ENCODE results near the gene SYCE3.
"Not testable (repeated sequence)": the region's sequence is repeated elsewhere in the genome, so short reads cannot be mapped to it uniquely, and the experiment has no call there.

SYCE3 gene

DNA sequence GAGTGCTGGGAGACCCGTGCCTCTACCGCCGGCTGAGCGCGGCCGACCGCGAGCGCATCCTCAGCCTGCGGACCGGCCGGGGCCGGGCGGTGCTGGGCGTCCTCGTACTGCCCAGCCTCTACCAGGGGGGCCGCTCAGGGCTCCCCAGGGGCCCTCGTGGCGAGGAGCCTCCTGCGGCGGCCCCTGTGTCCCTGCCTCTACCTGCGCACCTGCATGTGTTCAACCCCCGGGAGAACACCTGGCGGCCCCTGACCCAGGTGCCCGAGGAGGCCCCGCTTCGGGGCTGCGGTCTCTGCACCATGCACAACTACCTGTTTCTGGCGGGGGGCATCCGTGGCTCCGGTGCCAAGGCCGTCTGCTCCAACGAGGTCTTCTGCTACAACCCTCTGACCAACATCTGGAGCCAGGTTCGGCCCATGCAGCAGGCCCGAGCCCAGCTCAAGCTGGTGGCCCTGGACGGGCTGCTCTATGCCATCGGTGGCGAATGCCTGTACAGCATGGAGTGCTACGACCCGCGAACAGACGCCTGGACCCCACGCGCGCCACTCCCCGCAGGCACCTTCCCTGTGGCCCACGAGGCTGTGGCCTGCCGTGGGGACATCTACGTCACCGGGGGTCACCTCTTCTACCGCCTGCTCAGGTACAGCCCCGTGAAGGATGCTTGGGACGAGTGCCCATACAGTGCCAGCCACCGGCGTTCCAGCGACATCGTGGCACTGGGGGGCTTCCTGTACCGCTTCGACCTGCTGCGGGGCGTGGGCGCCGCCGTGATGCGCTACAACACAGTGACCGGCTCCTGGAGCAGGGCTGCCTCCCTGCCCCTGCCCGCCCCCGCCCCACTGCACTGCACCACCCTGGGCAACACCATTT lies 13.6 kb downstream of the SYCE3 start:
- no peak for DNase-seq (ENCODE audit: low read depth)

DNA sequence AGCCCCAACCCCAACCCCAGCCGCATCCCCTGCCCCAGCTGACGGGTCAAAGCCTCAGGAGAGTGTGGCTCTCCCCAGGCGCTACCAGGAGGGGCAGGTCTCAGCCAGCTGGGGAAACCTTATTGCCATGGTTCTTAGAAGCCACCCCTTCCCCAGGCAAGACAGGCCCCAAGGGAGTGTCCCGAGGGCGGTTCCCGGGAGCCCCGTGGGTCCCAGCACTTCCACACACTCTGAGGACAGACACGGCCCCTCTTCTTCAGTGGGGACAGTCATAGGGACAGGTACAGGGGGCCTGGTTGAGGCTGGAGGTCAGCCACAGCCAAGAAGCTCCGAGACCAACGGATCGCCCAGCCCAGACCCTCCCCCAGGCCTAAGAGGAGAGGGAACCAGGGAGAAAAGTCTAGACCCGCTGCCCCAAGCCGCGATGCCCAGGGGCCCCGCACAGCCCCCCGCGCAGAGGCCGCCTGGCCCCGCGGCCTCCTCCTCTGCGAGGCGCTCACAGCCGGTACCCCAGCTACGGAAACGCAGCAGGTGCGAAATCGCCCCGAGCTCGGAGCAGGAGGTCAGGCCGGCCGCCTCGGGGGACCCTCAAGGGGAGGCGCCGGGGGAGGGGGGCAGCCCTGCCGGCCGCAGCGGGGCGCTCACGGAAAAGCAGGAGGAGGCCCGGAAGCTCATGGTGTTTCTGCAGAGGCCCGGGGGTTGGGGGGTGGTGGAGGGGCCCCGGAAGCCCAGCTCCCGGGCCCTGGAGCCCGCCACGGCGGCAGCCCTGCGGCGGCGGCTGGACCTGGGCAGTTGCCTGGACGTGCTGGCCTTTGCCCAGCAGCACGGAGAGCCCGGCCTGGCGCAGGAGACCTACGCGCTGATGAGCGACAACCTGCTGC lies 14.4 kb downstream of the SYCE3 start:
- no peak for DNase-seq (ENCODE audit: low read depth)

DNA sequence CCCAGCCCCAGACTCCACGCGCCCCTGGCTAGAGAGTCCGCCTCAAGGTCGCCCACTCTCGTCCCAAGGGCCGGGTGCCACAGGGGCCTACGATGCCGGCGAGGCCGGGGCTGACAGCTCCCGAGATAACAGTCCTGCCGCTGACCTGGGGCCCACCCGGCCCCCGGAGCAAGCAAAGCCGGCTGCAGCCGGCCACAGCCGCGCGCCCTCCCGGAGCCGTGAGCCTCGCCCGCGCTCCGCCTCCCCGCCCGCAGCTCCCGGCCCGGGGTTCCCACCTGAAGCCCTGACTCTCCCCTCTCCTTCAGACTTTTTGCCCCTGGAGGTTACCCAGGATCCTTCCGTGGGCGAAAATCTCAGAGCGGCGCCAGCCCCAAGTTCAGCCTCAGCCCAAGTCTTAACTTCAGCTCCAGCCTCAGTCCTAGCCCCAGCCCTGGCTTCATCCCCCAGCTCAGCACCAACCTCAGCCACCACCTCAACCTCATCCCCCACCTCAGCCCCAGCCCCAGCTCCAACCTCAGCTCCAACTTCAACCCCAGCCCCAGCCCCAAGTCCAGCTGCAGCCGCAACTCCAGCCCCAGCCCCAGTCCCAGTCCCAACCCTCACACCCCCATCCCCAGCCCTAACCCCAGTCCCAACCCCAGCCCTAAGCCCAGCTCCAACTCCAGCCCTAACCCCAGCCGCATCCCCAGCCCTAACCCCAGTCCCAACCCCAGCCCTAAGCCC lies 15.3 kb downstream of the SYCE3 start:
- DNase-seq (ENCODE audit: low read depth) = no peak

DNA sequence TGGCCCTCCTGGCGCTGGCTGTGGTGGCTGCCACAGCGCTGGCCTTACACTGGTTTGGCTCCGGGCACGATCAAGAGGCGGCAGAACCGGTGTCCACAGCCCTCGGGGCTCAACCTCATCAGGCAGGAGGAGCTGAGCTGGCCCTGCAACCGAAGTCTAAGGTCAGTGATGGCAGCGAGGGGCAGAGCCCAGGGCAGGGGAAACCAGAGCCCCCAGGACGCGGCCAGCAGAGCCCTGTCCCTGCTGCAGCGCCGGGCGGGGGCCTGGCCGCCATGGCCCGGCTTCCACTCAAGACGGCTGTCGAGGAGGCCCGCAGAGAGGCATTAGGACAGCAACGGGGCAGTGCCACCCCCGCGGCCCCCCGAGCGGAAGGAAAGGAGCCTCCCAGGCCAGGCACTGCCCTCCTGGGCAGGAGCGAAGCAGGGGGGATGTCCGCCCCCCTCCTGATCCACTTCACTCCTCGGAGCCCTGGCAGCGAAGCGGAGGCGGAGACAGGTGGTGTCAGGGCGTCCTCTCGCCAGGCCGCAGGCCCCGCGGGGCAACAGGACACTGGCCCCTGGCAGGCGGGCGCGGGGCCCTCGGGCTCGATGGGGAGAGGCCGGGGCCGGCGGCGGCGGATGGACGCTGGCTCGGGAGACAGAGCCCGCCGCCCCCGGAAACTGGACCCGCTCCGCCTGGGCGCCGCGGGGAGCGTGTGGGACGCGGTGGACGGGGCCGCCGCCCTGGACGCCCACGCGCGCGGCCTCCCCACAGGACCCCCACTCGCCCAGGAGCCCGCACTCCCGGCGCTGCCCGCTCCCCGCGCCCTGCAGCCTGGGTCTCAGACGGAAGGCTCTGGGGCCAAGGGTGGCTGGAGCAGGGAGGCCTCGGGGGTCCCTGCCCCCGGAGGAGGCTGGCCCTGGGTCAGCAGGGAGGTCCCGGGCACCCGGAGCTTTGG lies 16.1 kb downstream of the SYCE3 start:
- DNase-seq (ENCODE audit: low read depth) = no peak

DNA sequence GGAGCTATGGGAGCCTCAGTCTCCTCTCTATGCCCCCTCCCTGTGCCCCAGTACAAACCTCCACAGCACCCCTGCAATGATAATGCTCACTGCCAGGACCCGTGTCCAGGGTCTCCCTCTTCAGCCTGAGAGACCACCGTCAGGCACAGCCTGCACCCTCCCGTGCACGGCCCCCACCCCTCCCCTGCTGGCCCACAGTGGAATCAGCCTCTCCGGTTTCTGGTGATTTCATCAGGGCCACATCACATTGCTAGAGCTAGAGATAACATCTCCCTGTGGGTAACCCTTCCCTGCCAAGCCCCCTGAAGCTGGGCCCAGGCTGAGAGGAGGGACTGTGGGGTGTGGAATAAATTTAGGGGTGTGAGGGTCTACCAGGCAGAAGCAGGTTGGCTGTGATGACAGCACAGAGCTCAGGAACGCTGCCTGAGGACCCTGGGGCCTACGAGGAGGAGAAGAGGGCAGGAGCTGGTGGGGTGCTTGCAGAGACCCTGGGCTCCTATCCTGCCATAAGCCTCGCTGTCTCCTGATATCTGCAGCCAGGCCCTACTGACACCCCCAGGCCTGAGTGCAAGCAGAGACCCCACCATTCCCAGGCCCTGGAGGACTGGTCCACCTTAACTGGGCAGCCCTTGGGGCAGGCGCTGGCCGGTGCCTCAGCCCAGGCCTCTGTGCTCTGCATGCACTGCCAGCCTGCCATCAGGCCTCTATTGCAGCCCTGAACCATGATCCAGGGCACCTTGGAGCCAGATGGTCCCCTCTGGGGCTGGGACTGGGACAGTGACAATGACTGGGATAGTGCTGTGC lies 17.0 kb downstream of the SYCE3 start, which contains the start of gene KLHDC7B:
Gene KLHDC7B (plus strand): TSS at position 378 of the 804 bp plus-strand sequence. CDS start 345 bp downstream, at position 723.
- no peak for DNase-seq (ENCODE audit: low read depth)

DNA sequence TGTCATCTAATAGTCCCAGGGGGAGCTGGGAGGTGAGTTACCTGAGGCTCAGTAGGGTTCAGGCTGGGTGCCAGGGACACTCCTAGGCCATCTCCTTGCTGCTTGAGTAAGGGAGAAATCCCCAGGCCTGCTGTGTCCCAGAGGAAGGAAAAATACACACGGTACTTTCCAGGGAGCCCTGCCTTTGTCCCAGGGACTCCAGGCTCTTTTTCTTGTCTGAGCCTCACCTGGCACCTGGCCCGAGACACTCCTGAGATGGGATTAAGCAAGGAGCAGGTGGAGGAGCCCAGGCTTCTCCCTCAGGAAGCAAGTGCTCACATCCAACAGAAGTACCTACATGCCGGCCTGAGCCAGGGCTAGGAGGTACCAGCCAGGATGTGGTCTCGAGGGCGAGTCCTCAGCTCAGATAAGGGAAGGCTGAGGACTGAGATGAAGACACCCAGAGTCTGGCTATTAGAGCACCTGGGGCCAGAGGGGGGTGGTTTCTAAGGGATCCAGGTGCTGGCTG lies 17.9 kb downstream of the SYCE3 start:
- no peak for DNase-seq (ENCODE audit: low read depth)

DNA sequence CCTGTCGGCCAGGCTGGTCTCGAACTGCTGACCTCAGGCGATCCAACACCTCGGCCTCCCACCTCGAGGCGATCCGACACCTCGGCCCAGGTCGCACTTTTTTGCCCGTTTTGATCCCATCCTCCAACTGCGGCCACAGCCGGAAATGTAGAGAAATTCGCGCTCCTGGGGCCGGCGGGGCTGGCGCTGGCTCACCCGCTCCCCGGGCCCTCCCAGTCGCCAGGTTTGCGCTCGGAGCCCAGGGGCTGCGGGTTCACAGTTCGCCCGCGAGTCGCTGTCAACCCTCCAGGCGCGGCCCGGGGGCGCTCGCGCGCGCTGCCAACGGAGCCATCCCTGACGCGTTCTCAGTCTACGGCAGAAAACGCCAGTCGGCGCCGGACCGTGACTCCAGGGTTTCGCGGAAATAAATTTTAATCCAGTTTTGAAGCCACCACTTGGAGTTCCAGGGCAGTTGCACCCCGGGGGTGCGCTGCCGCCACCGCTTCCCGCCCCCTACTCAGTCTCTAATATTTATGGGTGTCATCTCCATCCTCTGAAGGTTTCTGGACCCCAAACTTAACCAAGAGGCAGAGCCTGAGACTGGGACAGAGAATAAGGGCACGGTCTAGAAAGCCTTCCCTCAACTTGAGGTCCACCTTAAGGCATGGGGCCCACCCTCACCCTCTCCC lies 18.5 kb downstream of the SYCE3 start:
- DNase-seq (ENCODE audit: low read depth) = peak; percentile 86

DNA sequence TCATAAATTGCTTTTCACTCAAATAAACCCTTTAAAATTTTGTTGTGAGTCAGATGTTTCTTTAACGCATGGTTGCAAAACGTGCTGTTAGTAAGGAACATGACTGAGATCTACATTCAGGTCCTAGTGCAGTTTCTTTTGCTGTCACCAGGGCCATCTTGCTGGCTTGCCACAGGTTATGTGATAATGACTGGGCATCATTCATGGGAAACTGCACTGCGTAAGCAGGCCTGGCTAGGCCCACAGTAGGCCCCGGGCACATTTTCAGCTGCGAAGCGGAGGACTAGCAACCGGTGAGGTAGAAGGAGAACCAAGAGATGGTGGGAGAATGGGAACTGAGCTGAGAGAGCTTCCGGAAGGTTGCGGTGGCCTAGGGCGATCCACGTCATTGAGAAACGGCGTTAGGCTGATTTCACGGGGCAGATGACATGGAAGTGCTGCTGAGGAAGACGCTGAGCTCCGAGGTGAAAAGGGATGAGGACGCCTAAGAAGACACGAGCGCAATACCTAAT lies 20.2 kb downstream of the SYCE3 start:
- peak; percentile 56 for DNase-seq (ENCODE audit: low read depth)

DNA sequence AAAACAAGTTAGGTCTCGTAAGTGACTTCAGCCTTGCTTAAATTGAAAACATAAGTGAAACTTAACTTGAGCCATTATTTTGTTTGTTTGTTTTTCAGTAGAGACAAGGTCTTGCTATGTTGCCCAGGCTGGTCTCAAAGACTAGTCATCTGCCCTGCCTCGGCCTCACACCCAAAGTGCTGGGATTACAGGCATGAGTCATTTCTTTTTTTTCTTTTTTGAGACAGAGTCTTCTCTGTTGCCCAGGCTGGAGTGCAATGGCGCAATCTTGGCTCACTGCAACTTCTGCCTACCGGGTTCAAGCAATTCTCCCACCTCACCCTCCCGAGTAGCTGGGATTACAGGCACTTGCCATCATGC lies 21.1 kb downstream of the SYCE3 start:
- not testable (repeated sequence) for DNase-seq (ENCODE audit: low read depth)

DNA sequence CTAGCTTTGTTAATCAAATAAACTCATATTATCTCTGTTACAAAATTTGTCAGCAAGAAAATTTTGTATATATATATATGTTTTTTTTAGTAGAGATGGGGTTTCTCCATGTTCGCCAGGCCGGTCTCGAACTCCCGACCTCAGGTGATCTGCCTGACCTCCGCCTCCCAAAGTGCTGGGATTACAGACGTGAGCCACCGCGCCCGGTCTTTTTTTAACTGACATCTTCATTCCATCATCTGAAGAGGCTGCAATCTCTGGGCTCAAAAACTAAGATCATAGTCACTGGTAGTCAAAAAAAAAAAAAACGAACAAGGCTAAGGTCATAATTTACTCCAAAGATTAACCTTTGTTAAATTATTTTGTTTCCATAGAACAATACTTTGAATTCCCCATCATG lies 22.3 kb downstream of the SYCE3 start:
- no peak for DNase-seq (ENCODE audit: low read depth)

DNA sequence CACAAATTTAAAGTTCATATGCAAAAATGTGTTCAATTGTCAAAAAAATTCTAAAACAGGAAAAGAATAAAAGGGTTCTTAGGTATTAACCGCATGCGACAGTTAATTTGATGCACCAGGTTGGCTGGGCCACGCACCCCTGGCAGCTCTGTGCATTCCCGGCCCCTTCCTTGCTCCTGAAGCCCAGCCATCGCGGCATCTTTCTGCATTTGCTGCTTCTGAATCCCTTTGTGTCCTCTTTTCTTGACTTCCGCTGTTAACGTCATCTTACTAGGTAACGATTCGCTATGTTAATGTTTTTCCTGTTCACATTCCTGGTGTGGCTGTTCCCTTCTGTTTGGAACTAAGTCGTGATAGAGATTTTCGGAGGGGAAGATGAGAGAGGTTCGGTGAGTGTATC lies 25.0 kb downstream of the SYCE3 start:
- no peak for DNase-seq (ENCODE audit: low read depth)

DNA sequence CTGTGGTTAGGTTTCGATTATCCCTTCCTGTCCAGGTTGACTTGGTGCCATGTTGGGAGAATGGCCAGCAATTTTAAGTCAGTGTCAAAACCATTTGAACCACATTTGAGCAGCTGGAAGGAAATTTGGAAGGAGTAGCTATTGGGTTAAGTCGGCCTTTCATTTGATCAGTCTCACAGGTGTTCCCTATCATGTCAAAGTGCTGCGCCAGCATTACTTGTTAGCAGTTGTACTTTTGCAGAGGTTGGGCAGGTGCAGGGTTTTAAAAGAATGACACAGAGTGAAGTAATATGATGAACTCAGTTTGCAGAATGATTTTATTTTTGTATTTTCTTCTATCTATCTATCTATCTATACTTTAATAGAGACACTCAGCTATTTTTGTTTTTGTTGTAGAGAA lies 26.5 kb downstream of the SYCE3 start:
- DNase-seq (ENCODE audit: low read depth) = no peak

DNA sequence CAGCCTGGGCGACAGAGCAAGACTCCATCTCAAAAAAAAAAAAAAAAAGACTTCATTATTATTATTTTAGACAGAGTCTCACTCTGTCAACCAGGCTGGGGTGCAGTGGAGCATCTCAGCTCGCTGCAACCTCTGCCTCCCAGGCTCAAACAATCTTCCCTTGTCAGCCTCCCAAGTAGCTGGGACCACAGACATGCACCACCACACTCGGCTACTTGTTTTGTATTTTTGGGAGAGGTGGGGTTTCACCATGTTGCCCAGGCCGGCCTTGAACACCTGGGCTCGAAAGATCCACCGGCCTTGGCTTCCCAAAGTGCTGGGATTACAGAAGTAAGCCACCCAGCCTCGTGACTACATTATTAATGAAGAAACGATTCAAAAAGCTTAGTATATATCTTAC lies 27.6 kb downstream of the SYCE3 start:
- DNase-seq (ENCODE audit: low read depth) = no peak

DNA sequence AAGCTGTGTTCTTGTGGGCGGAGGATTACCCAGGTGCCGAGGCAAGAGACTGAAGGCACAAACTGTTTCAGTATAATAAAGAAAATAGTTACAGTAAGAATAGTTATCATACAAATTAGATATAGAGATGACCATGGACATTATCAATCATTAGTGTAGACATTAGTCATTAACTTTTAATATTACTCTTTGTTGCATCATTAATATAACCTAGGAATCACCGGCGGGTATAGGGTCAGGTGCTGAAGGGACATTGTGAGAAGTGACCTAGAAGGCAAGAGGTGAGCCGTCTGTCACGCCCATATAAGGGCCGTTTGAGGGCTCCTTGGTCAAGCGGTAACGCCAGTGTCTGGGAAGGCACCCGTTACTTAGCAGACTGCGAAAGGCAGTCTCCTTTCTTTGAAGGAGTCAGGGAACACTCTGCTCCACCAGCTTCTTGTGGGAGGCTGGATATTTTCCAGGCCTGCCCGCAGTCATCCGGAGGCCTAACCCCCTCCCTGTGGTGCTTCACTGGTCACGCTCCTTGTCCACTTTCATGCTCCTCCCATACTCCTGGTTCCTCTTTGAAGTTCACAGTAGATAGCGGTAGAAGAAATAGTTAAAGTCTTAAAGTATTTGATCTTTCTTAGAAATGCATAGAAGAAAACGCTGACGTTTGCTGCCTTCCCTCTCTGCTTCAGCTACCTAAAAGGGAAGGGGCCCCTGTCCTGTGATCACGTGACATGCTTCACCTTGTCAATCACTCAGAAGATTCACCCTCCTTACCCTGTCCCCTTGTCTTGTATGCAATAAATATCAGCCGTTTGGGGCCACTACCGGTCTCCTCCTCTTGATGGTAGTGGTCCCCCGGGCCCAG lies 28.6 kb downstream of the SYCE3 start:
- not testable (repeated sequence) for DNase-seq (ENCODE audit: low read depth)

DNA sequence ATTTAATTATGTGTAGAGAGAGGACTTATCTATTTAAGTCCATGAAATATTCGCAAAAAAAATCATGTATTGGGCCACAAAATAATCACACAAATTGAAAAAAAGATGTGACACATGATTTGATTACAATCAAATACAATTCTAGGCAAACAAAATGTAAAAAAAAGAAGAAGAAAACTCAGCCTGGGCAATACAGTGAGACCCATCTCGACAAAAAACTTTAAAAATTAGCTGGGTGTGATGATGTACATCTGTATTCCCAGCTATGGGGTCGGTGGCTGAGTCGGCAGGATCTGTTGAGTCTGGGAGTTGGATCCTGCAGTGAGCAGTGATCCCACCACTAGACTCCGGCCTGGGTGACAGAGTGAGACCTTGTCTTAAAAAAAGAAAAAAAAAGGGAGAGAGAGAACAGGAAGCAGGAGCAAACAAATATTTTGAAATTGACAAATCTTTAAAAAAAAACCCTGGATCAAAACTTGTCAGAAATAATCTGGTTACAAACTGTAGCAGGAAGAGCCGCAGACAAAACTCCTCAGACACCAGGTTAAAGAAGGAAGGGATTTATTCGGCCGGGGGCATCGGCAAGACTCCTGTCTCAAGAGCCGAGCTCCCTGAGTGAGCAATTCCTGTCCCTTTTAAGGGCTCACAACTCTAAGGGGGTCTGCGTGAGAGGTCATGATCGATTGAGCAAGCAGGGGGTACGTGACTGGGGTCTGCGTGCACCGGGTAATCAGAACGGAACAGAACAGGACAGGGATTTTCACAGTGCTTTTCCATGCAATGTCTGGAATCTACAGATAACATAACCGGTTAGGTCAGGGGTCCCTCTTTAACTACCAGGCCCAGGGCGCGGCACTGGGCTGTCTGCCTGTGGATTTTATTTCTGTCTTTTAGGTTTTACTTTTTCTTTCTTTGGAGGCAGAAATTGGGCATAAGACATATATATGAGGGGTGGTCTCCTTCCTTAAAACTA lies 29.6 kb downstream of the SYCE3 start:
- DNase-seq (ENCODE audit: low read depth) = no peak

DNA sequence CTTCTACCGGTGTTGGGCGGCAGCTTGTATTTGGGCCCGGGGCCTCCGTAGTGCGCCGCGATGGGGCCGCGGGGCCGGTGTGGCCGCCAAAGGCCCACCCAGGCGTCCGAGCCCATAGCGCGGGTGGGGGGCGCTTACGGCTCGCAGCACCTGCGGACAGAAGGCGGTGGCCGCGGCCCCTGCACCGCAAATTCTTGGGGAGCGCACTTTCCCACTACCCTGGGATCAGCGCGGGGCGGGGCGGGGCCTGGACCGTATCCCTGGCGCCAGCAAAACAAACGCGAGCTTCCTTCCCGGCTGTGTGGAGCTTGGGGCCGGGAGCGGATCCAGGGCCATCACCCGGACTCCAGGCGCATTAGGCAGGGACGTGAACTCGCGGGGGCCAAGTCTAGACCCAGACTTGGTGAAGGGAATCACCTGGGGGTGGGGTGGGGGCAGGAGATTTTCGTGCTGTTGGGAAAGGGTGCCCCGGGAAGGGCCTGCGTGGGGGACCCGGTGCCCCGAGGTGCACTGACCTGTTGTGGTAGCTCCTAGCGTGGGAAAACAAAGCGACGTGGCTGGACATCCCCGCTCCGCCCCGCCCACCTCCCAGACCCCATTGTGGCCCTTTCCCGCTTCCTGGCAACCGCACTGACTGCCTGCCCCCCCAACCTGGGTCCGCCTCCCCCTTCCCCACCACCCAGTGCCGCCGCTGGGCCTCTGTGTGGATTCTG lies 30.6 kb downstream of the SYCE3 start:
- DNase-seq (ENCODE audit: low read depth) = no peak

DNA sequence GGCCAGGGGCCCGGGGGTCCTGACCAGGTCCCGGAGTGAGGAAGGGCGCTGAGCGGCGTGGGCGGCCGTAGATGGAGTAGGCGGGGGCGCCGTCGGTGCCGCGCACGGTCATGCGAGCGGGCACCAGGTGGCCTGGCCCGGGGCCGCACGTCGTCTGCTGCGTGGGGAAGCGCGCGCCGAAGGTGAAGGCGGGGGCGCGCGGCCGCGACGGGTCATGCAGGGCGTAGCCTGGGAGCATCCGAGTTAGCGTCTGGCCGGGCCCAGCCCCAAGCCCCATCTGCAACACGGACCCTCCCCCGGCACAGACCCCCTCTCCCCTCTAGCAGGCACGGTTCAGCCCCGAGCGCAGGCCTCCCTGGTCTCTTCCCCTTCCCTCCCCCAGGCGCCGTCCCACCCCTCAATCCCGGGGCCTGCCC lies 31.2 kb downstream of the SYCE3 start:
- DNase-seq (ENCODE audit: low read depth) = peak; percentile 77
